SK-N-SH treated with all-trans-retinoic acid at 6 μM for 48 hours (cell line): Measurements from ENCODE around the gene LSMEM2.

Experiments
- ATAC-seq: fragments of 200-7000 bp; cut with Tn5 transposase; 3 replicates; pipeline ENCODE4 v1.9.1; 2020; ENCODE audit warnings: mild to moderate bottlenecking, moderate library complexity
- BACH2 ChIP-seq: fragments of 250-450 bp; sonication (Bioruptor Pico); IDR thresholded peaks from 2 replicates; pipeline ENCODE4 v1.9.0; 2021; ENCODE audit warnings: mild to moderate bottlenecking, borderline replicate concordance
- CSDC2 ChIP-seq: fragments of 250-450 bp; sonication (Bioruptor Pico); IDR thresholded peaks from 2 replicates; pipeline ENCODE4 v1.5.0; 2020; ENCODE audit warnings: mild to moderate bottlenecking, moderate library complexity
- CSRNP3 ChIP-seq: fragments of 250-450 bp; sonication (Bioruptor Pico); IDR thresholded peaks from 2 replicates; pipeline ENCODE4 v1.5.1; 2021; ENCODE audit warnings: mild to moderate bottlenecking, moderate library complexity
- ESRRG ChIP-seq: fragments of 250-450 bp; sonication (Bioruptor Pico); IDR thresholded peaks from 2 replicates; pipeline ENCODE4 v1.6.1; 2021; ENCODE audit warnings: mild to moderate bottlenecking
- GLIS3 ChIP-seq: fragments of 250-450 bp; sonication (Bioruptor Pico); IDR thresholded peaks from 2 replicates; pipeline ENCODE4 v1.5.0; 2020; ENCODE audit warnings: mild to moderate bottlenecking, moderate library complexity
- ISL1 ChIP-seq: fragments of 250-450 bp; sonication (Bioruptor Pico); IDR thresholded peaks from 2 replicates; pipeline ENCODE4 v2.1.2; 2022; ENCODE audit warnings: mild to moderate bottlenecking, moderate library complexity
- OSR1 ChIP-seq: fragments of 250-450 bp; sonication (Bioruptor Pico); IDR thresholded peaks from 2 replicates; pipeline ENCODE4 v1.8.0; 2022; ENCODE audit warnings: moderate library complexity, mild to moderate bottlenecking, inconsistent platforms
- PATZ1 ChIP-seq: fragments of 250-450 bp; sonication (Bioruptor Pico); IDR thresholded peaks from 2 replicates; pipeline ENCODE4 v1.8.0; 2020; ENCODE audit warnings: mild to moderate bottlenecking, moderate library complexity, borderline replicate concordance
- POU6F1 ChIP-seq: fragments of 250-450 bp; sonication (Bioruptor Pico); IDR thresholded peaks from 2 replicates; pipeline ENCODE4 v1.8.0; 2021; ENCODE audit warnings: low read depth, mild to moderate bottlenecking, moderate library complexity, borderline replicate concordance
- RARB ChIP-seq: fragments of 250-450 bp; sonication (Bioruptor Pico); IDR thresholded peaks from 2 replicates; pipeline ENCODE4 v1.8.0; 2021; ENCODE audit warnings: mild to moderate bottlenecking, moderate library complexity
- SNAI2 ChIP-seq: fragments of 250-450 bp; sonication (Bioruptor Pico); IDR thresholded peaks from 2 replicates; pipeline ENCODE4 v1.5.0; 2020; ENCODE audit warnings: mild to moderate bottlenecking, moderate library complexity
- TCF4 ChIP-seq: fragments of 250-450 bp; sonication (Bioruptor Pico); IDR thresholded peaks from 2 replicates; pipeline ENCODE4 v1.8.0; 2021; ENCODE audit warnings: mild to moderate bottlenecking, moderate library complexity, borderline replicate concordance
- TOX ChIP-seq: fragments of 250-450 bp; sonication (Bioruptor Pico); IDR thresholded peaks from 2 replicates; pipeline ENCODE4 v1.8.0; 2021; ENCODE audit warnings: mild to moderate bottlenecking, moderate library complexity, borderline replicate concordance
- ZC3H10 ChIP-seq: fragments of 250-450 bp; sonication (Bioruptor Pico); IDR thresholded peaks from 2 replicates; pipeline ENCODE4 v1.5.1; 2021; ENCODE audit warnings: mild to moderate bottlenecking, moderate library complexity
- ZFP3 ChIP-seq: fragments of 250-450 bp; sonication (Bioruptor Pico); IDR thresholded peaks from 2 replicates; pipeline ENCODE4 v1.5.0; 2020; ENCODE audit warnings: mild to moderate bottlenecking, moderate library complexity
- ZFP30 ChIP-seq: fragments of 450-650 bp; formaldehyde crosslinking; IDR thresholded peaks from 2 replicates; pipeline ENCODE4 v1.5.0; 2022; ENCODE audit warnings: mild to moderate bottlenecking, moderate library complexity
- ZNF565 ChIP-seq: fragments of 450-650 bp; formaldehyde crosslinking; conservative IDR thresholded peaks from 2 replicates; pipeline ENCODE4 v1.5.0; 2020; ENCODE audit warnings: low read depth, mild to moderate bottlenecking, moderate library complexity
- ZNF70 ChIP-seq: fragments of 450-650 bp; formaldehyde crosslinking; IDR thresholded peaks from 2 replicates; pipeline ENCODE4 v1.5.0; 2020; ENCODE audit warnings: mild to moderate bottlenecking, moderate library complexity
- ZNF8 ChIP-seq: fragments of 450-650 bp; formaldehyde crosslinking; IDR thresholded peaks from 2 replicates; pipeline ENCODE4 v1.5.0; 2020; ENCODE audit warnings: mild to moderate bottlenecking, moderate library complexity
- TF ChIP-seq, protein P1 (sequence below): fragments of 250-450 bp; sonication (Bioruptor Pico); IDR thresholded peaks from 2 replicates; pipeline ENCODE4 v1.5.1; 2020; ENCODE audit warnings: low read depth, mild to moderate bottlenecking, moderate library complexity

The LSMEM2 gene

GRCh38 chr3:50239649-50240048 is 39.2 kb upstream of the LSMEM2 start:
- no peak for ATAC-seq
- TF ChIP-seq, protein P1, sequence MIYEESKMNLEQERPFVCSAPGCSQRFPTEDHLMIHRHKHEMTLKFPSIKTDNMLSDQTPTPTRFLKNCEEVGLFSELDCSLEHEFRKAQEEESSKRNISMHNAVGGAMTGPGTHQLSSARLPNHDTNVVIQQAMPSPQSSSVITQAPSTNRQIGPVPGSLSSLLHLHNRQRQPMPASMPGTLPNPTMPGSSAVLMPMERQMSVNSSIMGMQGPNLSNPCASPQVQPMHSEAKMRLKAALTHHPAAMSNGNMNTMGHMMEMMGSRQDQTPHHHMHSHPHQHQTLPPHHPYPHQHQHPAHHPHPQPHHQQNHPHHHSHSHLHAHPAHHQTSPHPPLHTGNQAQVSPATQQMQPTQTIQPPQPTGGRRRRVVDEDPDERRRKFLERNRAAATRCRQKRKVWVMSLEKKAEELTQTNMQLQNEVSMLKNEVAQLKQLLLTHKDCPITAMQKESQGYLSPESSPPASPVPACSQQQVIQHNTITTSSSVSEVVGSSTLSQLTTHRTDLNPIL (CRISPR knock-in tag): no peak
- TF ChIP-seq SNAI2 (no peak), ZFP3 (CRISPR knock-in tag) (no peak), ZC3H10 (CRISPR knock-in tag) (no peak), TOX (no peak), OSR1 (CRISPR knock-in tag) (no peak), PATZ1 (CRISPR knock-in tag) (no peak), RARB (no peak)

GRCh38 chr3:50241163-50241562 is 37.7 kb upstream of the LSMEM2 start:
- ATAC-seq: no peak
- TF ChIP-seq ZC3H10 (CRISPR knock-in tag) (no peak), ISL1 (no peak)

DNA sequence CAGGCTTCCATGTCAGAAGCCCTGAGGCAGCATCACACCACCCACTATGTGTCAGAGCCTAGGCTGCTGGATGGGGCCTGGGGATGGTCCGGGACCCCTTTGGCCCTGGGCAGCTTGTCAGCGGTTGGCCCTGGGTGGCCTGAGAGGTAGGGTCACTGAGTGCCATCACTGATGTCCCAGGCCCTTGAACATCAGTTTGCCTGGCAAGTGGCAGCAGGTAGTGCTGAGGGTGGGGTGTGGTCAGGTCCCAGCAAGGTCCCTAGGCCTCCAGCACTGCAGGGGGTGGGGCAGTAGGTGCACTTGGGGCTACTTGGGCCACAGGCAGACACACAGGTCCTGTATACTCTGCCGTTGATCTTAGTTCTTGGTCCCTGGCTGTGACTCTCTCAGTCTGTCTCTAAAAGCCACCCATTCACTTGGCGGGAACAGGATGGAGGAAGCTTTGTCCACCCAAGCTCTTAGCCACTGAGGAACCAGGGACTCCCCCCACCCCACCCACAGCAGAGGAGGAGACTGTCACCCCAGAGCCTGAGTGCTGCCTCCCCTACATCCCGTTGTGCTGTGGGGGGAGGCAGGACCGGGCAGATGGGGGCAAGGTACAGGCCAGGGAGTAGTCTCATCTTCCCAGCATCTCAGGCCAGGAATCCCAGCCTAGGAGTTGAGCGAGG is 37.0 kb upstream of the LSMEM2 start:
- no peak for ATAC-seq
- TF ChIP-seq ZC3H10 (CRISPR knock-in tag) (no peak), ISL1 (no peak), GLIS3 (CRISPR knock-in tag) (no peak), OSR1 (CRISPR knock-in tag) (no peak), ZNF565 (CRISPR knock-in tag) (no peak), POU6F1 (CRISPR knock-in tag) (no peak), CSDC2 (CRISPR knock-in tag) (no peak), CSRNP3 (CRISPR knock-in tag) (no peak), TOX (no peak), ZNF70 (CRISPR knock-in tag) (no peak), ZNF8 (CRISPR knock-in tag) (no peak)
- TF ChIP-seq, protein P1 (CRISPR knock-in tag): no peak

GRCh38 chr3:50242381-50242770 is 36.5 kb upstream of the LSMEM2 start:
- TF ChIP-seq BACH2 (CRISPR knock-in tag): no peak
- TF ChIP-seq ZNF70 (CRISPR knock-in tag): no peak
- TF ChIP-seq ESRRG: no peak
- no peak for TF ChIP-seq PATZ1 (CRISPR knock-in tag)
- TF ChIP-seq CSRNP3 (CRISPR knock-in tag): no peak
- TF ChIP-seq TCF4 (CRISPR knock-in tag): no peak
- TF ChIP-seq POU6F1 (CRISPR knock-in tag): no peak
- no peak for TF ChIP-seq ZFP30 (CRISPR knock-in tag)
- TF ChIP-seq, all 23 proteins: peak for 0
- no peak for ATAC-seq
